GM18861 (cell line): Measurements from ENCODE around the gene BTBD9.

ENCODE experiments used
- ATAC-seq: cut with Tn5 transposase; IDR thresholded peaks from one replicate; pipeline ENCODE4 v1.9.1; 2021; ENCODE audit not compliant: unreplicated experiment

Gene BTBD9

DNA sequence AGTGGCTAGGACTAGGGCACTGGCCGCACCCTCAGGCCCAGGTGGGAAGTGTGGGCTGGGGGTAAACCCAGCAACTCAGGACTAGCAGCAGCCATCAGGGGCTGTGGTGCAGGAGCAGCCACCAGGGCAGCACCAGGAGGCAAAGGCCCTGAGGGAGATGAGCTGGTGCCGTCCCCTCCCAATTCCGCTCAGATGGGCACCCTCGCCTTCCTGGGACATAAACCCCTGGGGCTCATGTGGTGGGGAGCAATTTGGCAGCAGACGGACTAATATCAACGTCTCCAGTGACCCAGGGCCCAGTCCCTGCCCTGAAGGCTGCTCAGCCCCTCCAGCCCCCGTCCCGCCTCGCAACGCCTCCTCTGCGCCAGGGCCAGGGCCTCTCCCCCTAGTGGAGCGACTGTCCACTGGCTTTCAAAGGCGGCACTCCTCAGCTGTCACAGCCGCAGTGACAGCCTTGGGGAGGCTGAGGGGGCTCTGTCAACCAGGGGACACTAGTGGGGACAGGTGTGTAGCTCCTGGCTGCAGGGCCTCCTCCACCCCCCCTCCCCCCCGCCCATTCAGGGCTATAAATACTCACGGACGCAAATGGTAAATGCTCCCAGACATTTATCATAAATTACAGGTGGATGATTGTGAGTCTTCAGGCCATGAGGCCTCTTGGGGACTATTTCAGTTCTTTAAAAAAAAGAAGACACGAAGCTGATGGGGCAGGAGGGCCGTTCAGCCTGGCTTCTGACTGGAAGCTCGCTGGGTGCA lies 470.3 kb downstream of the BTBD9 start:
- no peak for ATAC-seq

DNA sequence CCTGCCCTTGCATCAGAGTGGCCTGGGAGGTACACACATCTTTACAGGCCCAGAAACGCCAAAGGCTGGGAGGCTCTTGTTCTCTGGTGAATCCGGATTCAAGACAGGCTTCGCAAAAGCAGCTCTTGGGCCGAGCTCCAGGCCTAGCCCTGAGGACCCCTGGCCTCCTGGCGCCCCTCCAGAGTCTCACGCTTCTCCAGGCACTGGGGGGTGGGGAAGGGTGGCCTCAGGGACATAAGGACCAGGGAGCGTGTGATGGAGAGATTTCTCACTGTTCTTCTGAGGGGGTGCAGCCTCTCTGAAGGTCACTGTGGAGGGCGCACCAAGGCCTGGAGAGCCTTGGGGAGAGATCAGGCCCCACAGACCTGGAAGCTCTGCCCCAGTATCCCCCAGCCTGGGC lies 471.0 kb downstream of the BTBD9 start:
- no peak for ATAC-seq

DNA sequence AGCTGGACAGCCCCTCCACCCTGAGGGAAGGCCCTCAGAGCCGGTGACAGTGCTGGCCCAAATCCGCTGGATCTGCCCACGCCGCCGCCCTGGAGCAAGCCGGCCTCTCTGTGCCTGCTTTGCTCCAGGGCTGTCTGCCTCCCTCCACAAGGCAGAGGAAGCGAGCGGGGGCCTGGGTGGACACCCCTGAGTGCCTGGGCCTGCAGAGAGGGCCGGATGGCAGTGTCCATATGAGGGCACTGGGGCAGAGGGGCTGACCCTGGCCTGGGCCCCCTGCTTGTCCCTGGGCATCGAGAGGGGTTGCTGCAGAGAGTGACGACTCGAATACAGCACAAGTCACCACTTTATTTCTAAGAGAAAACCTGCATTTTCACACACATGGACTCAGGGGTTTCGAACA lies 471.6 kb downstream of the BTBD9 start:
- ATAC-seq, result no peak

GRCh38 chr6:38167598-38167997 lies 472.1 kb downstream of the BTBD9 start:
- ATAC-seq, result no peak

DNA sequence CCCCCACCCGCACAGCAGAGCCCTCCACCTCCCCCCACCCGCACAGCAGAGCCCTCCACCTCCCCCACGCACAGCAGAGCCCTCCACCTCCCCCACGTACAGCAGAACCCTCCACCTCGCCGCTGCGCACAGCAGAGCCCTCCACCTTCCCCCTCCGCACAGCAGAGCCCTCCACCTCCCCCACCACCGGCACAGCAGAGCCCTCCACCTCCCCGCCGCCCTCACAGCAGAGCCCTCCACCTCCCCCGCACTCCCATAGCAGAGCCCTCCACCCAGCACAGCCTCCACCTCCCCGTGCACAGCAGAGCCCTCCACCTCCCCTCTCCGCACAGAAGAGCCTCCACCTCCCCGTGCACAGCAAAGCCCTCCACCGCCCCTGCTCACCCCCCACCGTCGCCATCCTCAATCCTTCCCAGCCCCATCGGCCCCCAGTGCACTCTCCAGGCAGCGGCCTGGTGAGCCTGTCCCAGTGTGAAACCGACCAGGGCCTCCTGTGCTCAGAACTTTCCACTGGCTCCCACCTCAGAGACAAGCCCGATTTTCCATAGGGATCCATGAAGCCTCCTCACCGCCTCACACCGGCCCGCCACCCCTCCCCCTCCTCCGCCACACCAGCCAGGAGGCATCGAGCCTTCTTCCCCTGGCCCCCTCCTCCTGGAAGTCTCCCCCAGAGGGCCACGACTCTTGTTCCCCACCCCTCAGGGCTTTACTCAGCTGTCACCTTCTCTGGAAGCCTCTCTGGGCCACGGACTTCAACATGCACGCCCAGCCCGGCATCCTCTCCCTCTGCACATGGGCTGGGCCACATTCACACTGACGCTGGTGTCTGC lies 473.1 kb downstream of the BTBD9 start:
- no peak for ATAC-seq

DNA sequence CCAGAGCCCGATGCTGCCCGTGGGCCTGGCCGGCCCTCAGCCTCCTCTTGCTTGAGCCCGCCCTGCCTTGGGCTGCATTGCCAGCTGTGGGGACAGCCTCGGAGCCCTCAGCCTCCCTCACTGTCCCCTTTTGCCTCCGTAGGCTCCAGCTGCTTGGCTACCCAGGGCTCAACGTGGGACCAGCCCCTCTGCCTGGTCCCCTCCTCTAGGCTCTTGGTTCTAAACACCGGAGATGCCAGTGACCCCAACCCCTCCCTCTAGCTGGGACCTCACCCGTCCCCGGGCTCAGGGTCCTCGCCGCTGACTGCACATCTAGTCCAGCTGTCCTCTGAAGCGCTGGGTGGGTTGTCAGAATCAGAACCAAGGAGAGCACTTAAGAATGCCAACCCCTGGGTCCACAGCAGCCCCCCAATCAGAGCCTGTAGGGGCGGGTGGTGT lies 475.0 kb downstream of the BTBD9 start:
- ATAC-seq, result no peak

DNA sequence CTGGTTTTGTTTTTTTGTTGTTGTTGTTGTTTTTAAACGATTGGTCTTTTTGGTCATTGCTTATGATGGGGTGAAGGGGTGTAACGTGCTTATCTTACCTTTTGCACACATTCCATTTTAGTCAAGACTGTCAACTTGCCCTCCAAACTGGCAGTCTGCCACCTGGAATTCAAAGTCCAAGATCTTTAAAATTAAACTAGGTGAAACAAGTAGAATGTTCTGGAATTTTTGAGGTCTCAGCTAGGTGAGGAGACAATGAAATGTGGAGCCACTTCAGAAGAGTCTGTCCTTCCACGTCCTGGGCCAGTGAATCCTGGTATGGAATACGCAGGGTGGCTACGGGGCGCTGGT lies 475.6 kb downstream of the BTBD9 start:
- ATAC-seq, result no peak

- no peak for ATAC-seq
Measured at GRCh38 chr6:38163186-38164130, 476.3 kb downstream of the BTBD9 start.

- no peak for ATAC-seq
Measured at GRCh38 chr6:38162493-38163185, 477.1 kb downstream of the BTBD9 start.

GRCh38 chr6:38161754-38162492 lies 477.8 kb downstream of the BTBD9 start:
- no peak for ATAC-seq

- ATAC-seq, result no peak
Measured at GRCh38 chr6:38161331-38161730, 478.4 kb downstream of the BTBD9 start.

GRCh38 chr6:38160831-38161230 lies 478.9 kb downstream of the BTBD9 start:
- no peak for ATAC-seq

DNA sequence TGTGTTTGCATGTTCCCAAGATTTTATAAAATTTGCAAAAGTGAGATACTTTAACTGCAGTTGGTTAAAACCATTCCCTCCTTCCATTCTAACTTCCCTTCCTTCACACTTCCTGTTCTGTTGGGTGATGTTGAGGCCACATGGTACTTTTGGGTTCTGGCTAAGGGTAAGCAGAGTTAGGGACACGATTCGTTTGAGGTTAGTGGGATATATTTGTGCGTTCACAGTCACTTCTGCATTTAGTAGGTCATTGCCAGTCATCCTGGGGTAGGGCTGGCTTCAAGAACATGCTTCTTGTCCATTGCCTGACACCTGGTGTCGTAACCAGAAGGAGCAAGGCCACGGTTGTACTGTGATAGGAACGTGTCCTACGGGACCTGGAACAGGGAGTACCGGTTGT lies 480.1 kb downstream of the BTBD9 start:
- no peak for ATAC-seq

- no peak for ATAC-seq
Measured at GRCh38 chr6:38158762-38159350, 480.9 kb downstream of the BTBD9 start.

DNA sequence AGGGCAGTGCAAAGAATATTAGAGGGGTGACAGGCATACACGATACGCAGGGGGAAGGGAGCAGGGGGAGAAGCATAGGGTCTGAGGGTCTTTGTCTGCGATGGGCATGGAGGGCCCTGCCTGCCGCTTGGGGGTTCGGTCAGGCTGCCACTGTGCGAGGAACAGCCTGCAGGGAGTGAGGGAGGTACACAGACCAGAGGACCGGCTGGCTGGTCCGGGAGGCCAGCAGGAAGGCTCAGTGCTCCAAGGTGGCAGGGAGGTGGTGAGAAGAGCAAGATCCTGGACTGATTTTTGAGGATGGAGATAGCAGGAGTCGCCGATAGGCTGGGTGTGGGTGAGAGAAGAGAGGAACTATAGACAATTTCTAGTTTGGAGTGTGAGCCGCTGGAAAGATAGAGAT lies 481.8 kb downstream of the BTBD9 start:
- no peak for ATAC-seq

DNA sequence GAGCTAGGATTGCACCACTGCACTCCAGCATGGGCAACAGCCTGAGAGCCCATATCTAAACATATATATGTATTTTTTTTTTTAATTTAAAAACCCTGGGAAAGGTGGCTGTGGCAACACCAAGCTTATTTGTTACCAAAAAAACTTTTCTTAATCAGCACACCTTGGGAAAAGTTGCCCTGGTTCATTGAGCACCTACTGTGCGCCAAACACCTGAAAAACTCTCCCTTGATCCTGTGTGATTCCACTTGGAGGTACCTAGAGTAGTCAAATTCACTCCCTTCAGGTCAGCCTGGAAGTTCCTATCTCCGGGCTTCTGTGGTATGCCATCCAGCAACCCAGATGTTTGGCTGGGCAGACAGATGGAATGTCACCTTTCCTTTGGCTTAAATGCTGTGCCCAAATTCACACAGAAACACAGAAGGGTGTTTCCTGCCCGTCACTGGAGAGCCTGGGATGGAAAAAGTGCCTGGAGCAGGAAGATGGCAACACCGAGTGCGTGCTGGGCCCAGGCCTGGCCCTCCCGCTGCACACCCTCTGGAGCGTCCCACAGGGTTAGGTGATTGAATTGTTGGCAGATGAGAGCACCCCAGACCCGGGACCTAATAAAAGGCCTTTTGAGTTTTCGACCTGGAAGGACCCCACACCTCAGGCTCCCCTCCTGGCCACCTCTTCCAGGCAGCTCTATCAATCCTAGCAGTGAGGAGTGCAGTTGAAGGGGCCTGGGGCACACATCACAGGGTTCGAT lies 482.7 kb downstream of the BTBD9 start:
- no peak for ATAC-seq

GRCh38 chr6:38155621-38156204 lies 484.0 kb downstream of the BTBD9 start:
- no peak for ATAC-seq

- no peak for ATAC-seq
Measured at GRCh38 chr6:38155144-38155543, 484.6 kb downstream of the BTBD9 start.

DNA sequence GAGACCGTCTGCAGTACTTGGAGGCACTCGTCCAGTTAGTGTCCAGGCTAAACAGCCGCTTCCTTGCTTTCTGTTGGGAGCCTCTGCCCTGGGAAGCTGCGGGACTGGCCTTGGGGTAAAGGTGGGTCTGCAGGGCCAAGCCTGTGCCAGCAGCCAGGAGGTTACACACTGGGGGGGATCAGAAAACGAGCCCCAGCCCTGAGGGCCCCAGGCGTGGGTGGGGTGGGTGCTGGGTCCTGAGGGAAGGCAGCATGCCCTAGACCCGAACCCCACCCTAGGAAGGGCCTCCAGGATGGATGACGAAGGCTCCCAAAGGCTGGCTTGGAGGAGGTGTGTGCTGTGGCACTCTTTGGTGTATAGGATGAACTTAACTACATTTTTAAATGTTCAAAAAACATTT lies 485.0 kb downstream of the BTBD9 start:
- no peak for ATAC-seq
